ENCODE measurements around the gene GADD45GIP1.
"Not testable (repeated sequence)": the region's sequence is repeated elsewhere in the genome, so short reads cannot be mapped to it uniquely, and the experiment has no call there.

The GADD45GIP1 gene

DNA sequence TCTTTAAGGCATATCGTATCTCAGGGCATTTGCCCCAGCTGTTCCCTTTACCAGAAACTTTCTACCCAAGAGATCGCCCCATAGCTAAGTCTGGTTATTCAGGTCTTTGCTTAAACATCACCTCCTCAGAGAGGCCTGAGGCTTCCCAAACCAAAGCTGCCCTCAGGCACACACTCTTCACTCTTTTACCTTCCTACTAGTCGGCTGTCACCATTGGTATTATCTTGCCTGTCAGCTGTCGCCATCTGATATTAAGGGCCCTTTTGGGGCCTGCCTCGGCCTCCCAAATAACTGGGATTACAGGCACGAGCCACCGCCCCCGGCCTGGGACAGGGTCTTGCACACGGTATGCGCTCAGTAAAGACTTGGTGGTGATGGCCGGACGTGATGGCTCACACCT lies 1.0 kb downstream of the GADD45GIP1 start:
- no peak for DNase-seq

- not testable (repeated sequence) for DNase-seq
Measured at GRCh38 chr19:12955575-12955974, 1.4 kb downstream of the GADD45GIP1 start.

DNA sequence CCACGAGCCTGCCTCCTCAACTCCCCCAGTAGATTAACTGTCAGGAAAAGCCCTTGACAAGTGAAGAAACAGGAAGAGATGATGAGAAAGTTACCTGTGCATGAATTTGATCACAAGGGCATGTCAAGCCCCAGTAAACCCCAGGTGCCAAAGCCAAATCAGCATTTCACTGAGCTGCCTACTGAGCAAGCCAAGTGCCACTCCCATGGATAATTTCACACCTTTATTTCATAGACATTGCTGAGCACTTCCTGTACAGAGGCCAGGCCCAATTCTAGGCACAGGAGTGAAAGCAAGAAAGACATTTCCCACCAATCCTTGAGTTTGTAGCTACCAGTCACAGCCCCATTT lies 2.4 kb downstream of the GADD45GIP1 start:
- no peak for DNase-seq

- DNase-seq: no peak
Measured at GRCh38 chr19:12953799-12954611, 3.0 kb downstream of the GADD45GIP1 start.

GRCh38 chr19:12953138-12953798 lies 3.8 kb downstream of the GADD45GIP1 start:
- no peak for DNase-seq

- no peak for DNase-seq
Measured at GRCh38 chr19:12952488-12953137, 4.4 kb downstream of the GADD45GIP1 start.

DNA sequence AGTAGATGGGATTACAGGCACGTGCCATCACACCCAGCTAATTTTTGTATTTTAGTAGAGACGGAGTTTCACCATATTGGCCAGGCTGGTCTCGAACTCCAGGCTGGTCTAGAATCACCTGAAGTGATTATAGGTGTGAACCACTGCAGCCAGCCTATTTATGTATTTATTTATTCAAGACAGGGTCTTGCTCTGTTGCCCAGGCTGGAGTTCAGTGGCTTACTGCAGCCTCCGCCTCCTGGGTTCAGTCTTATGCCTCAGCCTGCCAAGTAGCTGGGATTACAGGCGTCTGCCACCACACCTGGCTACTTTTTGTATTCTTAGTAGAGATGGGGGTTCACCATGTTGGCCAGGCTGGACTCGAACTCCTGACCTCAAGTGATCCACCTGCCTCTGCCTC lies 5.0 kb downstream of the GADD45GIP1 start:
- DNase-seq: not testable (repeated sequence)

GRCh38 chr19:12949363-12950283 lies 7.4 kb downstream of the GADD45GIP1 start:
- no peak for DNase-seq

GRCh38 chr19:12948612-12949362 lies 8.2 kb downstream of the GADD45GIP1 start:
- no peak for DNase-seq

GRCh38 chr19:12947702-12948611 lies 9.1 kb downstream of the GADD45GIP1 start:
- no peak for DNase-seq

DNA sequence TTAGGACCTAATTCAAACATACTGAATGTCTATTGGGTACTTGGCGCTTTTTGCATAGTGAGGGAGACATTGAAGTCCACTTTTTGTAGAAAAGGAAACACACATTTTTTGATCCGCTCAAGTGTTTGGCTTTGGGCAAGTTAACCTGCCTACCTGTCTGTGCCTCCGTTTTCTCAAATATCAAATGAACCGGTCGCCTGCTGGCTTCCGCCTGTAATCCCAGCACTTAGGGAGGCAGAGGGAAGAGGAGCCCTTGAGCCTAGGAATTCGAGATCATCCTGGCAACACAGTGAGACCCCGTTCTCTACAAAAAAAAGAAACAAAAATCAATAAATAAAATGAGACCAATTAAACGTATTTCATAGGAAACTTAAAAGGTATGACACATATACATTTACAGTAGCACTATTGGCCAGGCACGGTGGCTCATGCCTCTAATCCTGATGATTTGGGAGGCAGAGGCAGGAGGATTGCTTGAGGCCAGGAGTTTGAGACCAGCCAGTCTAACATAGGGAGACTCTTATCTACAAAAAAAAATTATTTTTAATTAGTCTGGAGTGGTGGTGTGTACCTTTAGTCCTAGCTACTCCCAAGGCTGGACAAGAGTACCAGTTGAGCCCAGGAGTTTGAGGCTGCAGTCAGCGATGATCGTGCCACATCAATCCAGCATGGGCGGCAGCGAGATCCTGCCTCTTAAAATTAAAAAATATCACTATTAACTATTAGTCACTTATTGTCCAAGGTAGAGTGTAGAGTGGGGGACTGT lies 10.1 kb downstream of the GADD45GIP1 start:
- DNase-seq: no peak

DNA sequence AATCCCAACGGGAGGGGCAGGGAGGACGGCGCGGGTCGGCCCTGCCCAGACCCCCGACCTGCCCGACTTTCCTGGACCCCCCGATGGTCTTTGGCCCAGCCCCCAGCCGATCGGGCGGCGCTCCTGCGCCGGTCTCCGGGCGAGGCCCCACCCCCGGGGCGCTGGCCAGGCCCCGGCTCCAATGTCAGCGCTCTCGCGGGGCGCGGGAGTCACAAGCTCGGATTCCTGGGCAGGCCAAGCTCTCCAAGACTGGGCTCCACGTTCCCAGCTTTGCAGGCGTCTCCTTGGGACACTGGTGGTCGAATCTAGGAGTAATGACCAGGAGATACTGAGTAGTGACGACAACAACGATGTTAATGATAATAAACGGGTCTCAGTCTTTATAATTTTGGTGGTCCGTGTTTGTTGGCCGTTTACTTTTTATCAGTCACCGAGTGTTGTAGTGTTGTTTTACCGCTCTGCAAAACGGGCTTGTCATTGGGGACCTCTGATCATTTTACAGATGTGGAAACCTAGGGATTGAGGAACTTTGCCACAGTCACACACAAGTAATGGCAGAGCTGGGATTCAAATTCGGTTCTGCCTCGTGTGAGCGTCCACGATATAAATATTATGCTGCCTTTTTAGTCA lies 10.8 kb downstream of the GADD45GIP1 start:
- DNase-seq: peak; percentile 52

GRCh38 chr19:12945479-12946091 lies 11.4 kb downstream of the GADD45GIP1 start, which contains the start of gene RAD23A:
Gene RAD23A (plus strand): TSS chr19:12945862. CDS start chr19:12945949, 87 bp downstream.
- DNase-seq: peak; percentile 99

DNA sequence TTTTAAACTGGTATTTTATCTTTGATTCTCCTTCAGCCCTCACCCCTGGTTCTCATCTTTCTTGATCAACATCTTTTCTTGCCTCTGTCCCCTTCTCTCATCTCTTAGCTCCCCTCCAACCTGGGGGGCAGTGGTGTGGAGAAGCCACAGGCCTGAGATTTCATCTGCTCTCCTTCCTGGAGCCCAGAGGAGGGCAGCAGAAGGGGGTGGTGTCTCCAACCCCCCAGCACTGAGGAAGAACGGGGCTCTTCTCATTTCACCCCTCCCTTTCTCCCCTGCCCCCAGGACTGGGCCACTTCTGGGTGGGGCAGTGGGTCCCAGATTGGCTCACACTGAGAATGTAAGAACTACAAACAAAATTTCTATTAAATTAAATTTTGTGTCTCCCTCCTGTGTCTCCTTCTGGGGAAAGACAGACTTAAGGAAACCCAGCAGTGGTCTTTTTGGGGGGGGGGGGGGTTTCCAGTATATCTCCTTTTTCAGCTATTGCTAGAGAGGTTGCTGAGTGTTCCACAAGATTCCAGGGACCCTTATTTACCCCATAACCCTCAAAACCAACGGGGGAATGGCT lies 12.8 kb downstream of the GADD45GIP1 start:
- DNase-seq: no peak

DNA sequence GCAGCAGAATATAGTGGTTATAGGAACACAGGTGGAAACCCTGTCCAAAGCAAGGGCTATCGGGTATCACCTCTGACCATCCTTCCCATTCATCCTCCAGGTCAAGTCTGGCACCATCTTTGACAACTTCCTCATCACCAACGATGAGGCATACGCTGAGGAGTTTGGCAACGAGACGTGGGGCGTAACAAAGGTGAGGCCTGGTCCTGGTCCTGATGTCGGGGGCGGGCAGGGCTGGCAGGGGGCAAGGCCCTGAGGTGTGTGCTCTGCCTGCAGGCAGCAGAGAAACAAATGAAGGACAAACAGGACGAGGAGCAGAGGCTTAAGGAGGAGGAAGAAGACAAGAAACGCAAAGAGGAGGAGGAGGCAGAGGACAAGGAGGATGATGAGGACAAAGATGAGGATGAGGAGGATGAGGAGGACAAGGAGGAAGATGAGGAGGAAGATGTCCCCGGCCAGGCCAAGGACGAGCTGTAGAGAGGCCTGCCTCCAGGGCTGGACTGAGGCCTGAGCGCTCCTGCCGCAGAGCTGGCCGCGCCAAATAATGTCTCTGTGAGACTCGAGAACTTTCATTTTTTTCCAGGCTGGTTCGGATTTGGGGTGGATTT lies 13.5 kb downstream of the GADD45GIP1 start:
- DNase-seq: no peak

GRCh38 chr19:12940897-12941296 lies 16.1 kb downstream of the GADD45GIP1 start:
- DNase-seq: no peak

- no peak for DNase-seq
Measured at GRCh38 chr19:12939975-12940423, 17.0 kb downstream of the GADD45GIP1 start.
